ENCODE data around the gene RFT1. TPM values are rescaled to one million over a fixed set of nuclear protein-coding genes. Genes with fewer than 3 reads are reported as not detected.

RFT1 gene
- total RNA-seq, 1 experiment from 2014 or later, result 33.6 TPM

DNA sequence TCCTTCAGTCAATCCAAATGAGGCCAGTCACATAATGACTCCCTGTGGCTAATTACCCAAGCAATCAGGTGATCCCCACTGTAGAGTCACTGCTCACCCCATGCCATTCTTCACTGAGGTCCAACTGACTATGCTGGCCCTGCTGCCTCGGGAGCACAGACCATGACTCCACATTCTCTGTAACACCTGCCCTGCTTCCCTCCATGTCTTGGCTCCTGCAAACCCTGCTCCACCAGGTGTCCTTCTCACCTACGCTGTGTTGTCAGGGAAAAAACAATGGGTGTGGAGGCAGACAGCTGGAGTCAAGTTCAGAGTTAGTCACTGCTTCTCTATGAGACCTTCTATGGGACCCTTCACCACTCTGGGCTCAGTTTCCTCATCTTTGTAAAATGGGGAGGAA, 78.3 kb downstream of the RFT1 start:
- intact Hi-C loops (cut with micrococcal nuclease), result no loop called here
- Histone ChIP-seq H3K4me2 (ENCODE audit: low read length) (no peak overlapping the region), H3K9ac (ENCODE audit: low read length) (no peak overlapping the region), H3K36me3 (ENCODE audit: control insufficient read depth in 1 of 2, insufficient read depth in 2 of 2, low read length in 2 of 2) (no peaks in the 10 kb centered on the region), H4K20me1 (ENCODE audit: insufficient read depth) (no peaks in the 10 kb centered on the region), H3K27me3 (ENCODE audit: insufficient read depth, low read length) (no peaks in the 10 kb centered on the region), H3K4me1 (ENCODE audit: control insufficient read depth in 1 of 2, insufficient read depth in 2 of 2, low read length in 2 of 2) (peaks cover 0 to under 1% of the 10 kb centered on the region in 2 experiments; a peak in 1 of 4 replicates), H3K9me2 (ENCODE audit: insufficient read depth) (no peaks in the 10 kb centered on the region), H3K27ac (ENCODE audit: low read depth, low read length) (no peak overlapping the region), H3K79me2 (ENCODE audit: insufficient read depth, low read length) (no peaks in the 10 kb centered on the region), H3K4me3 (replicated peaks in 1 of 2; ENCODE audit: low read depth in 1 of 2, low read length in 2 of 2) (no peak overlapping the region), H3K9me3 (ENCODE audit: control insufficient read depth in 1 of 2, insufficient read depth in 1 of 2, low read depth in 1 of 2, low read length in 2 of 2) (no peaks in the 10 kb centered on the region), H2AFZ (ENCODE audit: low read depth, low read length, poor library complexity, severe bottlenecking) (no peak overlapping the region)
- DNase-seq (ENCODE audit: low read depth, low spot score) (no peak), ATAC-seq (no peak)
- ChIA-PET RAD21 (ENCODE audit: low non-redundant PET in 1 of 2, low total read pairs in 2 of 2, uncharacterized antibody in 2 of 2, unreplicated experiment in 2 of 2) (no interaction called here), POLR2A (no interaction called here), CTCF (no interaction called here)
- BruUV-seq (replicated peaks), result no TSS peak
- TF ChIP-seq EGR1 (IDR thresholded peaks at IDR 0.05; ENCODE audit: low read depth) (no peak), CBX3 (IDR thresholded peaks at IDR 0.05; ENCODE audit: low read depth) (no peak), CEBPB (IDR thresholded peaks at IDR 0.05; ENCODE audit: low read depth) (no peak)

DNA sequence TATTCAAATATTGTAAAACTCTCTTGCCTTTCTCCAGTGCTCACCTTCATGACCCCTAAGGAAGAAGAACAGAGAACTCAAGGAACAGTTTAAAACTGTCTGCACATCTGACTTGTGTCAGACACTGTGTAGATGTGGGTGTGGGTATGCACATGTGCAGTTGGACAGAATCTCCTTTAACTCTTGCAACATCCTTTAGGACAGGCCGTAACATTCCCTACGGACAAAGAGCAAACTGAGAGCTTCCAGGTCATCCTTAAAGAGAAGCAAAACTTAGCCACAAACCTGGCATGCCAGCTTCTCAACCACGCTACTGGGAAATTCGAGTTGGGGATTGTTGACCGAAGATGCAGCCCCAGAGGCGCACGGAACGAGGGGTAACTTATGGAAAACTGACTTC, 80.2 kb downstream of the RFT1 start:
- RAD21 ChIA-PET (ENCODE audit: low non-redundant PET in 1 of 2, low total read pairs in 2 of 2, uncharacterized antibody in 2 of 2, unreplicated experiment in 2 of 2), result no interaction called here

More for the DNA sequence above, 80.2 kb downstream of the RFT1 start:
- TF ChIP-seq, protein P1, sequence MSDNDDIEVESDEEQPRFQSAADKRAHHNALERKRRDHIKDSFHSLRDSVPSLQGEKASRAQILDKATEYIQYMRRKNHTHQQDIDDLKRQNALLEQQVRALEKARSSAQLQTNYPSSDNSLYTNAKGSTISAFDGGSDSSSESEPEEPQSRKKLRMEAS (IDR thresholded peaks at IDR 0.05), result no peak
- TF ChIP-seq POLR2A (IDR thresholded peaks at IDR 0.05; ENCODE audit: borderline replicate concordance, extremely low read depth, insufficient read depth, insufficient read length) (no peak), POLR2AphosphoS5 (IDR thresholded peaks at IDR 0.05; ENCODE audit: low read depth, low read length) (no peak), YY1 (IDR thresholded peaks at IDR 0.05; ENCODE audit: extremely low read depth, insufficient replicate concordance, low read depth, low read length) (no peak), RAD21 (IDR thresholded peaks at IDR 0.05; ENCODE audit: low read depth) (no peak), ZFX (IDR thresholded peaks at IDR 0.05) (no peak), ELF1 (IDR thresholded peaks at IDR 0.05; ENCODE audit: borderline replicate concordance, low read depth) (no peak), JUND (IDR thresholded peaks at IDR 0.05) (no peak), CEBPB (IDR thresholded peaks at IDR 0.05; ENCODE audit: low read depth) (no peak), EGR1 (IDR thresholded peaks at IDR 0.05; ENCODE audit: low read depth) (no peak), ZNF274 (IDR thresholded peaks at IDR 0.05; ENCODE audit: low read depth, low read length) (no peak), SRF (IDR thresholded peaks at IDR 0.05; ENCODE audit: low read depth) (no peak), CTCF (IDR thresholded peaks at IDR 0.05 in 2 of 3, conservative IDR thresholded peaks at IDR 0.05 in 1 of 3; ENCODE audit: borderline replicate concordance in 1 of 3, insufficient read depth in 1 of 3, low read depth in 2 of 3, low read length in 2 of 3) (no peak)
- TF ChIP-seq, protein P2, sequence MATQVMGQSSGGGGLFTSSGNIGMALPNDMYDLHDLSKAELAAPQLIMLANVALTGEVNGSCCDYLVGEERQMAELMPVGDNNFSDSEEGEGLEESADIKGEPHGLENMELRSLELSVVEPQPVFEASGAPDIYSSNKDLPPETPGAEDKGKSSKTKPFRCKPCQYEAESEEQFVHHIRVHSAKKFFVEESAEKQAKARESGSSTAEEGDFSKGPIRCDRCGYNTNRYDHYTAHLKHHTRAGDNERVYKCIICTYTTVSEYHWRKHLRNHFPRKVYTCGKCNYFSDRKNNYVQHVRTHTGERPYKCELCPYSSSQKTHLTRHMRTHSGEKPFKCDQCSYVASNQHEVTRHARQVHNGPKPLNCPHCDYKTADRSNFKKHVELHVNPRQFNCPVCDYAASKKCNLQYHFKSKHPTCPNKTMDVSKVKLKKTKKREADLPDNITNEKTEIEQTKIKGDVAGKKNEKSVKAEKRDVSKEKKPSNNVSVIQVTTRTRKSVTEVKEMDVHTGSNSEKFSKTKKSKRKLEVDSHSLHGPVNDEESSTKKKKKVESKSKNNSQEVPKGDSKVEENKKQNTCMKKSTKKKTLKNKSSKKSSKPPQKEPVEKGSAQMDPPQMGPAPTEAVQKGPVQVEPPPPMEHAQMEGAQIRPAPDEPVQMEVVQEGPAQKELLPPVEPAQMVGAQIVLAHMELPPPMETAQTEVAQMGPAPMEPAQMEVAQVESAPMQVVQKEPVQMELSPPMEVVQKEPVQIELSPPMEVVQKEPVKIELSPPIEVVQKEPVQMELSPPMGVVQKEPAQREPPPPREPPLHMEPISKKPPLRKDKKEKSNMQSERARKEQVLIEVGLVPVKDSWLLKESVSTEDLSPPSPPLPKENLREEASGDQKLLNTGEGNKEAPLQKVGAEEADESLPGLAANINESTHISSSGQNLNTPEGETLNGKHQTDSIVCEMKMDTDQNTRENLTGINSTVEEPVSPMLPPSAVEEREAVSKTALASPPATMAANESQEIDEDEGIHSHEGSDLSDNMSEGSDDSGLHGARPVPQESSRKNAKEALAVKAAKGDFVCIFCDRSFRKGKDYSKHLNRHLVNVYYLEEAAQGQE (IDR thresholded peaks at IDR 0.05; ENCODE audit: low read depth), result no peak
- Histone ChIP-seq H3K27me3 (ENCODE audit: insufficient read depth, low read length) (no peaks in the 10 kb centered on the region), H4K20me1 (ENCODE audit: insufficient read depth) (no peaks in the 10 kb centered on the region), H3K9ac (ENCODE audit: low read length) (no peak overlapping the region), H3K4me1 (ENCODE audit: control insufficient read depth in 1 of 2, insufficient read depth in 2 of 2, low read length in 2 of 2) (peaks cover 0 to 8% of the 10 kb centered on the region in 2 experiments; a peak in 1 of 4 replicates), H3K79me2 (ENCODE audit: insufficient read depth, low read length) (no peaks in the 10 kb centered on the region), H3K9me2 (ENCODE audit: insufficient read depth) (no peaks in the 10 kb centered on the region), H2AFZ (ENCODE audit: low read depth, low read length, poor library complexity, severe bottlenecking) (no peak overlapping the region), H3K36me3 (ENCODE audit: control insufficient read depth in 1 of 2, insufficient read depth in 2 of 2, low read length in 2 of 2) (no peaks in the 10 kb centered on the region), H3K9me3 (ENCODE audit: control insufficient read depth in 1 of 2, insufficient read depth in 1 of 2, low read depth in 1 of 2, low read length in 2 of 2) (no peaks in the 10 kb centered on the region), H3K27ac (ENCODE audit: low read depth, low read length) (no peak overlapping the region), H3K4me2 (ENCODE audit: low read length) (no peak overlapping the region), H3K4me3 (replicated peaks in 1 of 2; ENCODE audit: low read depth in 1 of 2, low read length in 2 of 2) (no peak overlapping the region)
- intact Hi-C loops (cut with micrococcal nuclease), result no loop called here
- ATAC-seq (no peak), DNase-seq (ENCODE audit: low read depth, low spot score) (no peak)
- no TSS peak for BruUV-seq (replicated peaks)
- CTCF ChIA-PET, result no interaction called here
- POLR2A ChIA-PET, result no interaction called here
